A673 (cell line): ENCODE results near the gene EBP. TPM values are rescaled to one million over a fixed set of nuclear protein-coding genes. Genes with fewer than 3 reads are reported as not detected.

Experiments
- BruUV-seq: library from RNA; stranded (reverse); fragments of 400-500 nt; replicated peaks from 2 replicates; lab custom pipeline; 2021; lab: Mats Ljungman, UMichigan
- CTCF ChIA-PET: fragments of 300-600 bp; sonication (Branson Sonifier 250); formaldehyde crosslinking; loops from one replicate; lab custom pipeline; 2022; ENCODE audit warnings: antibody characterized with exemption; lab: Charles Lee
- POLR2A ChIA-PET: fragments of 300-600 bp; sonication (Branson Sonifier 250); formaldehyde crosslinking; loops from one replicate; lab custom pipeline; 2022; ENCODE audit warnings: antibody characterized with exemption; ENCODE audit not compliant: low non-redundant PET; lab: Charles Lee
- DNase-seq: peaks from one replicate; pipeline ENCODE4 v3.0.0-alpha.2; 2015; ENCODE audit warnings: low spot score
- H3K27ac ChIP-seq: fragments of 200-600 bp; sonication (generic); 2 replicates; pipeline ENCODE4 v1.5.1; 2016; ENCODE audit warnings: mixed run types, low read depth, mild to moderate bottlenecking, mixed read lengths, antibody characterized with exemption, low read length; ENCODE audit not compliant: poor library complexity, severe bottlenecking
- H3K27me3 ChIP-seq: fragments of 200-600 bp; sonication (generic); replicated peaks from 2 replicates; pipeline ENCODE4 v1.6.1; 2017; ENCODE audit warnings: mixed run types, low read depth, mild to moderate bottlenecking, mixed read lengths, antibody characterized with exemption, low read length; ENCODE audit not compliant: insufficient read depth, poor library complexity
- H3K36me3 ChIP-seq: fragments of 200-600 bp; sonication (generic); 2 replicates; pipeline ENCODE4 v1.6.1; 2016; ENCODE audit warnings: mixed run types, mild to moderate bottlenecking, mixed read lengths, antibody characterized with exemption, low read length; ENCODE audit not compliant: insufficient read depth, poor library complexity, severe bottlenecking
- H3K4me1 ChIP-seq: fragments of 200-600 bp; sonication (generic); 2 replicates; pipeline ENCODE4 v1.6.1; 2017; ENCODE audit warnings: mixed run types, mild to moderate bottlenecking, mixed read lengths, antibody characterized with exemption, low read length; ENCODE audit not compliant: insufficient read depth, poor library complexity, severe bottlenecking
- H3K4me3 ChIP-seq: fragments of 200-600 bp; sonication (generic); 2 replicates; pipeline ENCODE4 v1.5.1; 2016; ENCODE audit warnings: low read depth, mixed run types, mild to moderate bottlenecking, mixed read lengths, low read length; ENCODE audit not compliant: poor library complexity, severe bottlenecking
- H3K9me3 ChIP-seq: fragments of 200-600 bp; sonication (generic); 2 replicates; pipeline ENCODE4 v1.6.1; 2016; ENCODE audit warnings: mixed run types, low read depth, mild to moderate bottlenecking, mixed read lengths, antibody characterized with exemption, low read length; ENCODE audit not compliant: poor library complexity, severe bottlenecking
- EZH2 ChIP-seq: fragments of 200-600 bp; sonication (generic); IDR thresholded peaks from 2 replicates; pipeline ENCODE4 v1.6.1; 2017; ENCODE audit warnings: borderline replicate concordance, low read depth, mild to moderate bottlenecking, mixed read lengths, antibody characterized with exemption, low read length; ENCODE audit not compliant: poor library complexity, severe bottlenecking
- intact Hi-C: fragments of 100-400 bp; cut with micrococcal nuclease; formaldehyde crosslinking; loops from one replicate; pipeline ENCODE4 v1.10.0; 2022; ENCODE audit not compliant: unreplicated experiment
- total RNA-seq: library from RNA; stranded (reverse); gene quantifications from 2 replicates; pipeline ENCODE4 v1.2.3, GENCODE V29; 2021
- TF ChIP-seq, protein P1 (sequence below): fragments of 300-800, 200-600 bp; sonication (generic); conservative IDR thresholded peaks from 2 replicates; pipeline ENCODE4 v1.5.1; 2017; ENCODE audit warnings: low read depth, mild to moderate bottlenecking, antibody characterized with exemption, low read length, moderate library complexity, mixed read lengths

The EBP gene
- total RNA-seq, 1 experiment from 2014 or later, result 155 TPM

DNA sequence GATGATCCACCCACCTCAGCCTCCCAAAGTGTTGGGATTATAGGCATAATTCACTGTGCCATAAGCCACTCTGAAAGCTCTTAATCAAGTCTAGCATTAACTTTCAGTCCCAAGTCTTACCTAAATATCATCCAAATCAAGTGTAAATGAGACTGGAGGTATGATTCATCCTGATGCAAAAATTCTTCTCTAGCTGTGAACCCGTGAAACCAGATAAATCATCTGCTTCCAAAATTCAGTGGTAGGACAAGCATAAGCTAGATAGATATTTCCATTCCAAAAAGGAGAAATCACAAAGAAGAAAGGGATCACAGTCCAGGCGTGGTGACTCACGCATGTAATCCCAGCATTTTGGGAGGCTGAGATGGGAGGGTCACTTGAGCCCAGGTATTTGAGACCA is 9.1 kb downstream of the EBP start:
- H3K4me1 ChIP-seq, result no peaks in the 10 kb centered on the region
- BruUV-seq, result no TSS peak
- POLR2A ChIA-PET, result no interaction called here
- no peak for DNase-seq
- CTCF ChIA-PET, result no interaction called here
- H3K27me3 ChIP-seq, result no peaks in the 10 kb centered on the region
- H3K36me3 ChIP-seq, result peaks cover 21% of the 10 kb centered on the region
- H3K9me3 ChIP-seq, result no peaks in the 10 kb centered on the region
- no peak overlapping the region for H3K27ac ChIP-seq
- no peak for TF ChIP-seq EZH2
- TF ChIP-seq, protein P1, sequence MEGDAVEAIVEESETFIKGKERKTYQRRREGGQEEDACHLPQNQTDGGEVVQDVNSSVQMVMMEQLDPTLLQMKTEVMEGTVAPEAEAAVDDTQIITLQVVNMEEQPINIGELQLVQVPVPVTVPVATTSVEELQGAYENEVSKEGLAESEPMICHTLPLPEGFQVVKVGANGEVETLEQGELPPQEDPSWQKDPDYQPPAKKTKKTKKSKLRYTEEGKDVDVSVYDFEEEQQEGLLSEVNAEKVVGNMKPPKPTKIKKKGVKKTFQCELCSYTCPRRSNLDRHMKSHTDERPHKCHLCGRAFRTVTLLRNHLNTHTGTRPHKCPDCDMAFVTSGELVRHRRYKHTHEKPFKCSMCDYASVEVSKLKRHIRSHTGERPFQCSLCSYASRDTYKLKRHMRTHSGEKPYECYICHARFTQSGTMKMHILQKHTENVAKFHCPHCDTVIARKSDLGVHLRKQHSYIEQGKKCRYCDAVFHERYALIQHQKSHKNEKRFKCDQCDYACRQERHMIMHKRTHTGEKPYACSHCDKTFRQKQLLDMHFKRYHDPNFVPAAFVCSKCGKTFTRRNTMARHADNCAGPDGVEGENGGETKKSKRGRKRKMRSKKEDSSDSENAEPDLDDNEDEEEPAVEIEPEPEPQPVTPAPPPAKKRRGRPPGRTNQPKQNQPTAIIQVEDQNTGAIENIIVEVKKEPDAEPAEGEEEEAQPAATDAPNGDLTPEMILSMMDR, result no peak
- no peak overlapping the region for H3K4me3 ChIP-seq
- intact Hi-C loops, result no loop called here

DNA sequence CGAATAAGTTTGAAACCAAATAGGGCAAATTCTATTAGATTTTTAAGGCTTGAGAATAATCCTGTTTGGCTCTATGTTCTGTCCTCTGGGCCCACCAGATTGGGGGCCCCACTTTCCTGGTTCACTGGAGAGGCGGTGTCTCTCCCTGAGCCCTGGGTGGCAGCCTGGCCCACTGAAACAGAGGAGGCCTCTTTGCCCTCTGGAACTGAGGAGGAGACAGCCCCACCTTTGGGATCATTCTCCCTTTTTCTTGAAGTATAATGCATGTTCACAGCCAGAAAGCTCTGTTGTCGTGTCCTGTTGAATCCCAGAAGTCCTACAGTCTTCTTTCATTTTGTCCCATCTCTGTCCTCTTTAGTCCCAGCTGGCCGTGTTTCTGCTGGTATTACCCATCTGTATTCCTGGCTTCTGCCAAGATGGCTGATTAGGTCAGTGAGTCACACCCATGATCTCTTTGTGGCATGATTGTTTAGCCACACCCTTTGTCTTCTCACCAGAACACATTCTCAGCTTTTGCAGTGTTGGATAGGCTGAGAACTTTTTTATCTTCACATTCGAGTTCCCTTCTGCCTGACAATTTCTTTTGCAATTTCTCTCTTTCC is 9.9 kb downstream of the EBP start:
- no peaks in the 10 kb centered on the region for H3K9me3 ChIP-seq
- H3K27ac ChIP-seq, result no peak overlapping the region
- no peak for TF ChIP-seq EZH2
- TF ChIP-seq, protein P1, result no peak
- H3K4me1 ChIP-seq, result no peaks in the 10 kb centered on the region
- ChIA-PET POLR2A (no interaction called here), CTCF (no interaction called here)
- H3K36me3 ChIP-seq, result peaks cover 16% of the 10 kb centered on the region
- H3K27me3 ChIP-seq, result no peaks in the 10 kb centered on the region
- DNase-seq, result no peak
- BruUV-seq, result no TSS peak
- H3K4me3 ChIP-seq, result no peak overlapping the region
- intact Hi-C loops, result no loop called here

DNA sequence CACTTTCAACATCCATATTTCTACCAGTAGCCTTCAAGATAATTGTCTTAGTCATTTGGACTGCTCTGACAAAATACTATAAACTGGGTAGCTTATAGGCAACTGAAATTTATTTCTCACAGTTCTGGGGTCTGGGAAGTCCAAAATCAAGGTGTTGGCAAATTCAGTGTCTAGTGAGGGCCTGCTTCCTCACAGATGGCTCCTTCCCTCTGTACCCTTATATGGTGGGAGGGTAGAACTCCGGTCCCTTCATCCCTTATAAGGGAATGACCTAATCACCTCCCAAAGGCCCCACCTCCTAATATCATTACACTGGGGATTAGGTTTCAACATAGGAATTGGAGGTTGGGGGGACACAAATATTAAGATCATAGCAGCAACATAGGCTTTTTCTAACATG is 10.6 kb downstream of the EBP start:
- H3K27me3 ChIP-seq, result no peaks in the 10 kb centered on the region
- intact Hi-C loops, result no loop called here
- no peak overlapping the region for H3K4me3 ChIP-seq
- no peak overlapping the region for H3K27ac ChIP-seq
- no peak for DNase-seq
- no peaks in the 10 kb centered on the region for H3K4me1 ChIP-seq
- ChIA-PET POLR2A (no interaction called here), CTCF (no interaction called here)
- no TSS peak for BruUV-seq
- TF ChIP-seq EZH2, result no peak
- TF ChIP-seq, protein P1, result no peak
- peaks cover 9% of the 10 kb centered on the region for H3K36me3 ChIP-seq
- H3K9me3 ChIP-seq, result no peaks in the 10 kb centered on the region
